SK-N-MC (cell line): Measurements from ENCODE around the gene RNASE4.

Source experiments
- EZH2 ChIP-seq: fragments of 200-600 bp; sonication (generic); IDR thresholded peaks from one replicate; pipeline ENCODE4 v1.6.1; 2017; ENCODE audit warnings: antibody characterized with exemption
- FOXP2 ChIP-seq: optimal IDR thresholded peaks from 2 replicates; pipeline ENCODE3; 2011; ENCODE audit warnings: mild to moderate bottlenecking, moderate library complexity; ENCODE audit not compliant: insufficient read depth; ENCODE audit errors: extremely low read length, control extremely low read depth
- POLR2AphosphoS5 ChIP-seq: IDR thresholded peaks from 2 replicates; pipeline ENCODE4 v1.6.1; 2012; ENCODE audit warnings: mild to moderate bottlenecking, low read depth, low read length, borderline replicate concordance

DNA sequence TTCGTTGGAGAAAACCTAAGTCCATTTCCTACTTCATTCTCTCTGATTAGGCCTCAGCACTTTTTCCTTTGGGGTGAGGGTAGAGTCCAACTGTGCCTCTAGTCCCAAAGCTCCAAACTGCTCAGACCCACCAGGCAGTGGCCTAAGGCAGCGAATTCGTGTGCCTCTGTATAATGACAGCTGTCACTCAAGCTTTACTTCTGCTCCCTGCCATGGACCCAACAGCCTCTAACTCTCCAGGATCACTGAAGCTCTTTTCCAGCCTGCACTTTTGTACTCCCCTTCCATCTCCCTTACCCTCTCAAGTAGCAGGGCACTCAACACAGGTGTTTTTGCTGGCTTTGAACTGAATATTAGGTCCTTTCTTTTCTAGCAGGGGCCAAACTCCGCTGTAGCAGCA lies 28.1 kb upstream of the RNASE4 start:
- TF ChIP-seq EZH2 (no peak), POLR2AphosphoS5 (no peak), FOXP2 (no peak)
